GM18519 (cell line): Measurements from ENCODE around the gene PEX1.
"Not testable (repeated sequence)": the region's sequence is repeated elsewhere in the genome, so short reads cannot be mapped to it uniquely, and the experiment has no call there.

ENCODE experiments used
- ATAC-seq: cut with Tn5 transposase; IDR thresholded peaks from one replicate; pipeline ENCODE4 v1.9.1; 2021; ENCODE audit warnings: mild to moderate bottlenecking, moderate library complexity; ENCODE audit not compliant: unreplicated experiment, low FRiP score

The PEX1 gene

DNA sequence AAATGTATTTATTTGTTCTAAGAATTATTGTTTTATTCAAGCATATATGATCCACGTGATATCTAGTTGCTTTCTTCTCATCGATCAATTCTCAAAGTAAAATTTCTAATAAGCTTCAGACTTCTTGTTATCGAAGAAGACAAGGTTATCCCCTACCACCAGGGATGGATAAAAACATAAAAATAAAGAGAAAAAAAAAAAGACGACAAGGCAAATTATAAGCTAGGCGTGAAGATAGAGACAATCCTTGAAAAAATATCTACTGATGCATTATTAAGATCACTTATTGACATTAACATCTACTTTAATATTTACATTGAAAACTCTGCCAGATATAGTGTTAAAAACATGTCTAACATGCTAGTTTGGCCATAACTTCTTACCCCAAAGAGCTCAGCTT, 19.4 kb downstream of the PEX1 start:
- no peak for ATAC-seq

- no peak for ATAC-seq
Measured at GRCh38 chr7:92506363-92506762, 22.0 kb downstream of the PEX1 start.

- no peak for ATAC-seq
Measured at GRCh38 chr7:92504563-92504962, 23.8 kb downstream of the PEX1 start.

- no peak for ATAC-seq
Measured at GRCh38 chr7:92503767-92504166, 24.6 kb downstream of the PEX1 start.

DNA sequence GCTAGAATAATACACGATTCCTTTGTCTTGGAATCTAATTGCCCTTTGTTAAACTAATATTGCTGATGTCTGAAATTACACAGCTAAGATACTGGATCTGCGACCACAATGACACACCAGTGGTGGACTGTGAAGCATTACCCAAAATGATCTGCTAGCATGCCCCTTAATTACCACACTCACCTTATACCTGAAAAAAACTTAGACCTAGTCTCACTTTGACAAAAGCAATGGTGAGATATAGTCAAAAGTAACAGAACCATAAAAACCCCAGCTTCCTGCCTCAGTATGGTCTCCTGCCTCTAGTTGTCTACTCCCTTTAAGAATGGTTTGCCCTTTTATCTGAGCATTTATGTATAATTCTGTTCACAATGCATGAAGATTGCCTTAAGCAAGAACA, 29.8 kb downstream of the PEX1 start:
- no peak for ATAC-seq

- ATAC-seq = no peak
Measured at GRCh38 chr7:92496876-92497275, 31.4 kb downstream of the PEX1 start.

- ATAC-seq = no peak
Measured at GRCh38 chr7:92489634-92490033, 38.7 kb downstream of the PEX1 start.

DNA sequence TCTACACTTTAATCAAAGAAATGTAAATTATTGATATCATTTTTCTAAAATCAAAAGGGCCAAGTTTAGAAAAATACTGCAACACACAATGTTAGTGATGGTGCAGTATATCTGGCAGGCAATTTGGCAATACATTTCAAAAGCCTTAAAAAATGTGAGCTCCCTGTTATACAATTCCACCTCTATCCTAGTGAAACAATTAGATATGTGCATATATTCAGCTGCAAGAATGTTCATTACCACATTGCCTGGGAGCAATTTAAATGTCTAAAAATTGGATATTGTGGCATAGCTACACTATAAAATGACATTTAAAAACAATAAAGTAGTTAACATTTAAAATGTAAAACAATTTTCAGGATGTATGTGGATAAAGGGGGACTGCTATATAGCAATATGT, 40.5 kb downstream of the PEX1 start:
- ATAC-seq = no peak

DNA sequence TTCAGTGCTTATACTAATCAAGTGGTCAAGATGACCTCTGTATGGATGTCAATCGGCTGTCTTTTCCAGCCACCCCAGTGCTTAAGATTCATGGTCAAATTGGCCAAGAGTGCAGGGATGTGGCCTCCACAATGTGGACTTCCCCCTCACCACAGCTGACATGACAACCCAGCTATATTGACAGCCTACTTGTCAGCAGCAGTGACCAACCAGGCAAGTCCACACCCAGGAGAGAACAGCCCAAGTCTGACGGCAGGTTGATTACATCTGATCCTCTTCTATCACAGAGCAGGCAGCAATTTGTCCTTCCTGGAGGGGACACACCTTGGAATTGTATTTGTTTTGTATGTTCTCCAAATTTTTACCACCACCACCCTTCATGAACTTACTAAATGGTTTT, 42.3 kb downstream of the PEX1 start:
- ATAC-seq = no peak

DNA sequence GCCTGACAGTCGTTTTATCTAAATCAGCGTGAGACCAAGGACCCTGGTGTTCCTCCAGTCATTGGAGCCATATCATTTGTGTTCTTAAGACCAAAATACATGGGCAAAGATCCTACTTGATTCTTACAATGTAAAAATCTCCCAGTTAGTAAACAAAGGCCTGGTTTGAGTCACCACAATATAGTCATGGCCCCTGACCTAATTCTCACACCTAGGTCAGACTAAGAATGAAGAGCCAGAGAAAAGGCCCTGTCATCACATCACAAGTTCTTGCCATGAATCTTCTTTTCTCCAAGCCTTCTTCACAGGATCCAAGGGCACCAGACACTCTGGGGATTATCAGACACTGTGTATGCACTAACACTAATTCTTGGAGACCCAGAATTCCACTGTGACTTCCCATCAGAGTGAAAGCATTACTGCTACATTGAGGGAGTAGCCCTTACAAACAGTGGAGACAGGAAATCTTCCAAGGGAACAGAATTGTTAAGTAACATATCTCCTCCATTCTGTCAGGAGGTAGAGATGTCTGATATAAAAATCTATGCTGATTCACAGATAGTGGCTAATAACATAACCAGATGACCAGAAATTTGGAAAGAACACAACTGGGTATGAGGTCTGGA, 42.9 kb downstream of the PEX1 start:
- ATAC-seq = no peak

DNA sequence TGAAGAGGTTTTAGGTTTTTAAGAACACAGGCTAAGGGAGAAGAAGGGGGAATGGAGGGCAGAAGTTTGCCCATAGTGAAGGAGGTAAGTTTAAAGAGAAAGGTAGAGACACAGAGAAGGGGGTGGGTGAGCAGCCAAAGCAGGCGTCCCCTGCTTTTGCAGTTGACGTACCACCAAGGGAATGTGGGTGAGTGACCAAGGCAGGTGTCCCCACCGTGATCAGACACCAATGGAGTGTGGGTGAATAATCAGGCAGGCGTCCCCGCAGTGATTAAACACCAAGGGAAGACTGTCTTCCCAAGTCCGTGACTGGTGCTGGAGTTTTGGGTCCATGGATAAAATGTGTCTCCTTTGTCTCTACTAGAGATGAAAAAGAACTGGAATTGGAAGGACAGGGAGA, 44.1 kb downstream of the PEX1 start:
- ATAC-seq = not testable (repeated sequence)

DNA sequence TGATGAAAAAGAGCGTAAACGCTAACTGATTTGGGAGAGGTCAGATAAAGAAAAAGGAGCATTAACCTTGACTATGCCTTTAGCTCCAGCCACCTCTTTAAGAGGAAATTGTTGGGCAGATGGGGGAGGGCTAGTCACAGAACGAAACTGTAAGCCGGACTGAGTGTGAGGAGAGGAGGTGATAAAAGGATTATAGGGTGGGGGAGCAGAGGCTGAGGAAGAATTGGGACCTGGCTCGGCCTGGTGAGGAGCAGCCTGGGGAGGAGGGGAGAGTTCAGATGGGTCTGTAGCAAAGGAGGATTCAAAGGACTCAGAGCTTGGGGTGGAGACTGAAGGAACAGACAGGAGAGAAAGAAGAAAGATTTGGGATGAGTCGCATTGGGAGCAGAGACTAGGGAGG, 44.7 kb downstream of the PEX1 start:
- not testable (repeated sequence) for ATAC-seq

- ATAC-seq = not testable (repeated sequence)
Measured at GRCh38 chr7:92479146-92479545, 49.2 kb downstream of the PEX1 start.

DNA sequence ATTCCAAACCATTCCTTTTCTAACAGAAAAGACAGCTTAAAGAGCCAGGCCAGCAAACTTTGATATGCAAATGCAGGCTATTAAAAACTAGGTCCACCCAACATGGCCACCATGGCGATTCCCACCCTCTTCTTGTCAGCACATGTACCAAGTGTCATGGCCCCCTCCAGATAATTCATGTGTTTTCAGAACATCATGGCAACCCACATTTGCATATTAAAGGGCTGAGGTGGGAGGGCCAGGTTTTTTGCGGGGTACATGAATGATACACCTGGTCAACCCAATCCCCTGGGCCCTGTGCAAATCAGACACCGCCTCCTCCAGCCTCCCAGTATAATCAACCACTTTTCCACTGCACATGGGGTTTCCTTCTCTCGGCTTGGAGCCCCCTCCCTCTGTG, 49.6 kb downstream of the PEX1 start:
- ATAC-seq = no peak

DNA sequence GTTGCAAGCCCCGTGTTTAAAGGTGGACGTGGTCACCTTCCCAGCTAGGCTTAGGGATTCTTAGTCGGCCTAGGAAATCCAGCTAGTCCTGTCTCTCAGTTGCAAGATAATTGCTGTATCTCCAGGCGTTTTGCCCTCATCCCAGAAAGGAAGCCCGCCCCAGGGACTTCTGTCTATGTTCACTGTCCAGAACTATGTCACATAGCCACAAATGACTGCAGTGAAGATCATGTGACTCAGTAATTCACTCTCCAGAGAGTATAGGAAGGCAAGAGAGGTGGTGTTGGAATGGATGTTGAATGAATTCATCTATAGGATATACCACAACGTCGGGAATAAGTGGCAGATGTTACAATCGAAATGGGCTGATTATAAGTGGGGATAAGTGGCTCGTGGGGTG, 50.2 kb downstream of the PEX1 start:
- no peak for ATAC-seq

- ATAC-seq = not testable (repeated sequence)
Measured at GRCh38 chr7:92477681-92478080, 50.6 kb downstream of the PEX1 start, which contains the start of gene ERVW-1. TSS of gene ERVW-1 (minus strand) at chr7:92477946. CDS start at chr7:92470381, 7,565 bp downstream.

- not testable (repeated sequence) for ATAC-seq
Measured at GRCh38 chr7:92475851-92476590, 52.3 kb downstream of the PEX1 start.

- not testable (repeated sequence) for ATAC-seq
Measured at GRCh38 chr7:92475261-92475770, 53.0 kb downstream of the PEX1 start.

GRCh38 chr7:92473989-92474388, 54.3 kb downstream of the PEX1 start:
- not testable (repeated sequence) for ATAC-seq

GRCh38 chr7:92468589-92468988, 59.7 kb downstream of the PEX1 start:
- not testable (repeated sequence) for ATAC-seq

GRCh38 chr7:92466682-92467081, 61.6 kb downstream of the PEX1 start:
- no peak for ATAC-seq

DNA sequence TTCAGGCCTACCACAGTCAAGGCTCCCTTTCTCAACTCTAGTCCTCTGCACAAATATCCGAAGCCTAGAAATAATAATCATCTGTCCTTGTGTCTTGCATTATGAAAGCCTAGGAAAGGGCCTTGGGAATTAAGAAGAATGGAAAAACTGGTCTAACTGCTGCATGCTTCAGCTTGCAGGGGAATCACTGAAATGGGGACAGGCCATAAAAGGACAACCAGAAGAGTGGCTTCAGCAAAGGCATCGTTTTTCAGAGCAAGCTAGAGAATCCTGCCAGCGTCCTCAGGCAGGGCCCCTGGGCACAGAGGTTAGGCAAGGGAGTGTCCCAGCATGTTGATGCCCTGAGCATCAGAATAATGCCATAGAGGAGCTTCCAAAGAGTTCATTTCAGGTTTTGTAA, 63.8 kb downstream of the PEX1 start:
- no peak for ATAC-seq
